GM18868 (cell line): Measurements from ENCODE around the gene AKAP11.
A peak's percentile ranks its signal among the peaks of the same experiment; 100 is the strongest.

ENCODE experiments used
- ATAC-seq: cut with Tn5 transposase; IDR thresholded peaks from one replicate; pipeline ENCODE4 v1.9.1; 2021; ENCODE audit warnings: mild to moderate bottlenecking, moderate library complexity; ENCODE audit not compliant: unreplicated experiment

Gene AKAP11

DNA sequence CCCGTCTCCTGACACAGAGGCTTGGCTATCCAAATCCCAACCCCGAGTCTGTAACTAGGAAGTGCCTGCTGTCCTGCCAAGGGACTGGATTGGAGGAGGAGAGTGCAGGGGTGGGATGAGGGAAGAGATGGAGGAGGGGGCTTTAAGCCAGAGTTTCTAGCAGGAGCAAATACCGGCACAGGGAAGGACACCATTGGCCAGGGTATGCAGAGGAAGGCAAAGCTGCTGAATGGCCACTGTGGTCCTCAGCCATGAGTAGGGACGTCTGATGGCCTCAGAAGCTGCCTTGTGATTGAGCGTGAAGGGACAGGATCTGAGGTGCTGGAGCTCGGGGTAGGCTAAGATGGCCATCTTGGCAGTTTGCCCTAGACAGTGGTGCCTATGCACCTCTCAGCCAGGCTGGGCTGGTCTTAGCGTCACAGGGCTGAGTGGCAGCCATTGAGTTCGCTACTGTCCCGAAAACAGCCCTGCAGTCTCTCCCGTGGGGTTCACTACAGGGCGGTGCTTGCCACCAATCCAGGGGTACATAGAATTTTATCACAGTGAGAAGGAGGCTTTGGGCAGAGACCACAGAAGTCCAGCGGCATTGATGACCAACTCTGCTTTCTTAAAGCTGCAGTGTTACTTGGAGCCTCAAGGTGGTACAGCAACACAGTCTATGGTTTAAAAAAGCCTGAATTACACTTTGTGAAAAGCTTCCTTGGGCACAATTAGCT is 61.8 kb downstream of the AKAP11 start:
- ATAC-seq, result peak; percentile 93

DNA sequence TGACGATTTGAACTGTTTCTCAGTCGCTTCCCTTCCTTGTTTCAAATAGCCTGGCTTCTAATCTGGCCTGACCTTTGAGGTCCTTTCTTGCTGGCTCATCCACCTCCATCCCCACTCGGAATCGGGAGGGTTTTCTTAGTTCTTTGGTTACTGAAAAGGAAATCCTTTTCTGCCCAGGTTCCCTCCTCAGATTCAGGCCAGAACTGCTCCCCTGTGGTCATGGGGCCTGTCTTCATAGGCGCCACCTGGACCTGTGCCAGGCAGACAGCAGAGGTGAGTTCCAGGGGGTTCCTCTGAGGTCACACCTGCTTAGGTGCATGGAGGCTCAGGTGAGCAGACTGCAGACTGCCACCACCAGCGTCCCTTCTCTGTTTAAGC is 62.4 kb downstream of the AKAP11 start:
- peak; percentile 52 for ATAC-seq

DNA sequence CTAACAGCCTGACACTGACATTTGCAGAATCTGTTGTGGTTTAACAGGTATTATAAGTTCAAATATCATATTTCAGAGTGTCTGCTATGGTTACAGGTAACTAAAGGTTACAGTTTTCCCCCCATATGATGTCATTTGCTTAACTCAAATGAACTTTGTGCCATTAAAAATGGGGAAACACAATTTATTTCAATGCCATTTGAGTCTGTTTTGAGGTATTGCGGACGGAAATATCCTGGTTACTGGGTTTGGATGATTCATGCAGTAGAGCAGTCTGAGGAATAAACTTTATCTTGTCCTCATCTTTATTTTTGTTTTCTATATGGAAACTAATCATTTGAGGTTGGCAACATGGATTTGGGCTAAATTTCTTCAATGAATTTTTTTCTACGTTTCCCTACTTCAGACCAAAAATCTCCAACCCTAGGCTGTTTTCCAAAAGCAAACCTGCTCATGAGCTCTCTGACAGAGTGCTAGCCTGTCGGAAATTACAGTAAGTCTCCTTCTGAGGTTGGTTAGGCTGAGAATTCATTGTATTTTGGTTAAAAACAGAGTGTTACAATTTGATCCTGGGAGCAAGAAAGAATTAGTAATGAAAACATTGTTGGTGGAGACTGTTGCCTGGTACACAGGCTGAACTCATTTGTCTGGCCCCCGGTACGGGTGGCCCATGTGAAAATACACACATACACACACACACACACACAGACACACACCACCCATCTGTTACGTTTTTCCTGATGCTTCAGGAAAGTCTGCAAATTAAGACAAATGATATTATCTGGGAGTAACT is 66.1 kb downstream of the AKAP11 start:
- ATAC-seq, result no peak

DNA sequence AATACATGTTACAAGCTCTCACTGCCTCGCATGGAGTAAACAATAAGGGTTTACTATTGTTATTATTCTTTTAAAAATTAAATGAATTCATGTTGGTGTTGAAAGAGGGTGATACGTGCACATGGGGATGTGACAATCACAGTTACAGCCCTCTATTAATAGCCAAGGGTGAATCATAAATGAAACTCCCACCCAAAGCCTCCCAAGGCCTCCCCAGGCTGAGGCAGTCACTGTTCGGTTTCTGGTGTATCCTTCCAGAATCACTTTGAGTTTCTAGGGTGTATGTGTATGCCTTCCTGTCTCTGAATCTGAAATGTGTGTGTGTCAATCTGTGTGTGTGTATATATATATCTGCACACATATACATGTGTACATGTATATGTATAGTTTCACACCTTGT is 73.4 kb downstream of the AKAP11 start:
- ATAC-seq, result peak; percentile 80

DNA sequence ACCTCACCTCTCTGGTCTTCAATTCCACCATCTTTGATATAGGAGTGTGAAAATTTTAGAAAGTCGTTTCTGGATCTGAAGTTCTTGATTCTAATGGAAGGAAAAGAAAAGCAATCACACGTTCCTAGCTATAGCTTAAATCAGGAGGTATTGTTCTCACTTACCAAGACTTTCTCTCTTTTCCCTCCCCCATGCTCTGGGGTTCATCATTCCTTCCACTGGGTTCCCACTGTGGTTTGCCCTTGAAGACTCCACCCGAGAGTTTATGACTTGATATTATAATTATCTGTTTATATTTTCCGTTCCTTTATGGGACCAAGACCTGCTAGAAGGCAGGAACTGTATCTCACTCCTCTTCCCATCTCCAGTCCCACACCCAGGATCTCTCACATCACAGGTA is 76.6 kb downstream of the AKAP11 start:
- ATAC-seq, result no peak

DNA sequence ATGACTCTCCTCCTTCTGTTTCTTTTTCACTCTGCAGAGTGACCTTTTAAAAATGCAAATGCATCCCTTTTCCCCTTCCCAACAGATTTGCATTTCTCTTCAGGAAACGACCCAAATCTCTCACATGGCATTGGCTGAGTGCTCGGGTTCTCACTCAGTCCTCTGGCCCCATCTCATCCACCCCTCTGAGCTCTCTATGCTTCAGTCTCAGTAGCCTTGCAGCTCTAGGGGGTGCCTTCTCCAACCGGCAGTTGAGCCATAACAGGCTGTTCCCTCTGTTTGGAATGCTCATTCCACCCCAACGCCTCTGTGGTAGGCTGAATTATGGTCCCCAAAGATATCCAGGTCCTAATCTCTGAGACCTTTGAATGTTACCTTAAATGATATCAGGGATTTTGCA is 78.2 kb downstream of the AKAP11 start:
- no peak for ATAC-seq

DNA sequence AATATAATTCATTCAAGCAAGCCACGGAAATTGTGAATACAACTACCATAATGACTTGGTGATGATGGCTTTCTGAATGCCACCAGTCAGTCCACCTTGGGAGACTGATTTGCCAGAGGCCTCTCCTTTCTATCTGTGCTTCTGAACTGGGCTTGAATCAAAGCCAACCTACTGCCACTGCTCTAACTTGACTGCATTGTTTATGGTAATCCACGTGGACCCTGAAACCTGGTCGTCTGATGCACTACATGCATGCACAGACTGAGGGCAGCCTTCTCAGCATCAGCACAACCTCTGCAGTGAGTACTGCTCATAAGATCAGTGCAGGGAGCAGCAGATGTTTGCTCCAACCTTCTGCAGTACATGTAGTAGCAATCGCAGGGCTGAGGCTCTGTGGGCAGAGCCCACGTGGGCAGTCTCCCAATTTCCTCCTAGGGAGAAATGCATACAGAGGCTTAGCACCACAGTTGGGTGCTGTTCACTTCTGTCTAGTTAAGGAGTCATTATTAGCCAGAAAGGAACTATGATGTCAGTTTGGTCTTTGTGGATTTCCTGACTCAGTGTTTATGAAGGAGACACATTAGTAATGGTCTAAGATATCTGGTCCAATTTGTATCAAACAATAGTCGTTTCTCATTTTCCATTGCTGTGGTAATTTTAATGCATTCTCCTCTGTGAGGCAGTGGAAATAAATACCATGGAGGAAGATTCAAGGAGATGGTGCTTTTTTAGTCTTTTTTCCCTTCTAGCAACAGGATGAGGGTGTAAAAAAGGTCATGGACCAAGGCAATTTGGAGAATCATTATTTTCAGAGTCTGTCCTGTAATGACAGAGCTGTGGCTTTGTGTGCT is 82.5 kb downstream of the AKAP11 start:
- ATAC-seq, result peak; percentile 86

DNA sequence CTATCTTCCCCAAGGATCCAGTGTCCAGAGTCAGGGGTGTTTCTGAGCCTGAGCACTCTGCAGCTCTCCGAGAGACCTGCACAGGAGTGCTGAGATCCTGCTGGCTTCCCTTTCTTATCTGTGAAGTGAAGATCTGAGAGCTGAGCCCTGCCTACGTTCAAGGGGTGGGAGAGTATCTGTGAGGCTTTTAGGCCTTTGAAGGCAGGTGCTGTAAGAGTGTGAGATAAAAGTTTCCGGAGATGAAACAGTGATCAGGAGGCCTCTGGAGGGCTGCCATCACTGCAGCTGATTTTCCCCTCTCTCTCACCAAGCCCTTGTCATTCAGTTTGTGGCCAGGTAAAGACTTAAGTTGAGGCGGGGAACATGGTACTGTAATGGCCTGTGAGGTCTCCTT is 83.1 kb downstream of the AKAP11 start:
- no peak for ATAC-seq

DNA sequence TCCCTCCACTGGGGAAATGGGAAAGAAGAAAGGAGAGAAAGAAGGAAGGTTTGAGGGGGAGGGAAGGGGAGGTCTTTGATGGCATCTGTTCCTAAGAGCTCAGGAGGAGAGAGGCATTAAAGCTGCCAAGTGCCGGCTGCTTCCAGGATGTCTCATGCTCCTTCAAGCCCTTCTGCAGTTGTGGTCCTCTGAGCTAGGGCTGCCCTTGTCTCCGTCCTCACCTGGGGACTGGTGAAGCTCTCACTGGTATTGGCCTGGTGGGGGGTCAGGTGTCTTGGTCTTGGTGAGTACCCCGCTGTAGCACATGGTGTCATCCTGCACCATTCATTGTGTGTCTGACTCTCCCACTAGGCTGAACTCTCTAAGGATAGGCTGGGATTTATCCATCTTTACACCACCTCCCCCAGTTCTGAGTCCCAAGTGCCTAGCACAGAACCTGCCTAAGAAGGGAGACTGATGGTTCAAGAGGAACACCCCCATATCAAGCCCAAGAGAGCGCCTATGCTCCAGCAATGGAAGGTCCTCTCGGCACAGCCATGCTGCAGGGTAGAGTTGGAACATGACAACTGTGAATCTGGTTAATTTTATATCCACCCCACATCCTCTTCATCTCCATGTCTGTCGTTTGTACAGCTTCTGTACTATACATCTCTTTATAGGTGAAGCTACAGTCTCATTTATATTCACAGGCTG is 83.7 kb downstream of the AKAP11 start:
- ATAC-seq, result no peak

DNA sequence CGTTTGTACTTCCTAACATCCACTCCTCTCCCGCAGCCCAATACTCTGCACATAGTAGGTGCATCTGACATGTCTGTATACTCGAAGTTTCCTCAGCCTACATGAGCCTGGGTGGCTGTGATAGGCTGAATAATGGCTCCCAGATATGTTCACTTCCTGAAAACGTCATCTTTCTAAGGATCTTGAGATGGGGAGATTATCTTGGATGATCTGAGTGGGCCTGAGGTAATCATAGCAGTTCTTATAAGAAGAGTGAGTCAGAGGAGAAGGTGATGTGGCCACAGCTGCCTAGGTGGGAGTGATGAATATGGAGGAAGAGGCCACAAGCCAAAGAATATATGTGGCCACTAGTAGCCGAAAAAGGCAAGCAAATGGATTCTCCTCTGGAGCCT is 84.2 kb downstream of the AKAP11 start:
- ATAC-seq, result no peak

DNA sequence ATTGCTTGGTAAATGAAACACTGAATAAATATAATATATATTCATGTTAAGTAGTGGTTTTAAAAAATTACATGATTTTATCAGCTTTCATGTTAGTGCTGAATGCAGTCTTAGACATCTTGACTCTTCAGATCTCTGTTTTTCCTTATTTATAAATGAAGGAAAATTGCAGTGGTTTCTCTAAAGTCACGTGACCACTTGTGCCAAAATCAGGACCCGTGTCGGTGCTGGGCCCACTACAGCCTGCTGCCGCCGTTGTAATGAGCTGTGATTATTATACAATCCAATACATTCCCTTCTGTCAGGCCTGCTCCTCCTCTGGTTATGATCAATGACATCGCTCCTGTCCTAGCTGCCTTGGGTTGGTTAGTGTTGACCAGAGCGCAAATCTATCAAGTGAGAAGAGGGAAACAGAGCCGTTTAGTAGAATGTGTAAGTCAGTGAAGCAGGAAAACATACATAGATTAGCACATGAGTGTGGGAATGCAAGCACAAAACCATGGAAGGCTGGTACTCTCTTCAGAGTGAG is 88.2 kb downstream of the AKAP11 start:
- no peak for ATAC-seq

DNA sequence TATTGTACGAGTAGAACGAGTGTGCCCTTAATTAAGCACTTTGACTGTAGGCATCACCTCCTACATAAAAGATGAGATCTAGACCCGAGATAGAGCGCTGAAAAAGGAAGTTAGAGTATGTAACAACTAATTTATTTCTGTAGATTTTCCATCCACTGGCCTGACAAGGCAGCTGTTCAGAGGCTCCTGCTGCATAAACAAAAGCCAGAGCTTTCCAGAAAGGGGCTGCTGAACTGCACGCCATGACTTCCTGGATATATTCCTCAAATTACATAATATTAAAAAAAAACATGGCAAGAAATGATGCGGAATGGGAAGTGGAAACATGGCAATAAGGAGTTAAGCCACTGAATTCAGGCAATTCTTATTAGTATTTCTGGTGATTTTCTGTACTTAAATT is 89.7 kb downstream of the AKAP11 start:
- ATAC-seq, result no peak

DNA sequence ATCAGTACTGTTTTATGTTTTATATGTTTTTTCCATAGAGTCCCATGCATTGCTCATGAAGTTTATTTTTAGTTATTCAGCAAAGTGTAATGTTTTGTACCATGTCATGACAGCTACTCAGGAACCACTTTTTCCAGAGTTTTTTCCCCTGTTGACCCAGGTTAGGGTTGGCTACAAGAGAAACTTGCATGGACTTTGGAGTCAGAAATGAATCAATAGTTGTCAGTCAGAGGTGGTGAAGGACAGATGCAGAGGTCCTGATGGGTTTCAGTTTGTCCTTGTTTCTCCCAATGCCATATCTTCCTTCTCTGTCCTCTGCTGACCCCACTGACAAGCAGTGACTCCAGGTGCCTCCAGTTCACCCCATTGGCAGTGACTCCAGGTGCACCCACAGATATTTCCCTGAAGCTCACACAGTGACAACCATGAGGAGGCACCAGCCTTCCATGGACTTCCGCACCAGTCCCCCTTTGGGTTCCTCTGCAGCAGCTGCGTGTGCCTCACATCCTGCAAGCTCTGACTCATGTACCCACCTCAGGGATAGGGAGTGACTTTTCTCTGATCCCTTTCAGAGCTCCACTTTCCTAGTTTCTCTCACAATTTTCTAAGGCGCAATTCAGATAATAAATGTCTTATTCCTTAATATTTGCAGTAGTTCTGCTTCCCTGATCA is 92.1 kb downstream of the AKAP11 start:
- no peak for ATAC-seq

DNA sequence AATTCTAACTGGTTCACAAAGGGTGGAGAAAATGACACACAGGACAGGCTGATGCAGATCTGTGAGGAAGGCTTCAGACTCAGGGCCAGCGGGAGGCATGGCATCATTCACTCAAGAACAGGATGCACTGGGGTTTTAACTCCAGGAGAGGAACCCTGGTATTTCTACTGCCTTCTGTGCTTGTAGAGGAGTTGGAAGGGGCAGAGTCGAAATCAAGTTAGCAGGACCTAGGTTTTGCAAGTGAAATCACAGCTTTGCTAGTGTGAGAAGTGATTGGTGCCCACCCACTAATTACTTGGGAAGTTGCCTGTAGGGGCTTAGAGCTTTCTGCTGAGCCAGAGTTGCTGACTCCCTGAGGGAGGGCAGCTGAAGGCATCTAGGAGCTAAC is 92.7 kb downstream of the AKAP11 start:
- no peak for ATAC-seq

DNA sequence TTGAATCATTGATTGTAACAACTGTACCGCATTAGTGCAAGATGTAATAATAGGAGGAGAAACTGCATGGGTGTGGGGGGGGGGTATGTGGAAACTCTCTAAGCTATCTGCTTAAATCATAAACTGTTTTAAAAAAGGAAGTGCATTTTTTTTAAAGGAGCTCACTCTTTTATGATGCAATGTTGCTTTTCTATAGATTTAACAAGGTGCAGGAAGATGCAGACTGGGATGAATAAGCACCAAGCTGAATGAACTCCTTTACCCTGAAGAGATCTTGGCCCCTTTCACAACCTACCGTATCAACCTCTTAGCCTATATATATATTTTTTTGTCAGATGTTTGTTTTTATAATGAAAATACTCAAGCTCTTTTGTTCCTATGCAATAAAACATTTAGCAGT is 95.9 kb downstream of the AKAP11 start:
- ATAC-seq, result no peak

DNA sequence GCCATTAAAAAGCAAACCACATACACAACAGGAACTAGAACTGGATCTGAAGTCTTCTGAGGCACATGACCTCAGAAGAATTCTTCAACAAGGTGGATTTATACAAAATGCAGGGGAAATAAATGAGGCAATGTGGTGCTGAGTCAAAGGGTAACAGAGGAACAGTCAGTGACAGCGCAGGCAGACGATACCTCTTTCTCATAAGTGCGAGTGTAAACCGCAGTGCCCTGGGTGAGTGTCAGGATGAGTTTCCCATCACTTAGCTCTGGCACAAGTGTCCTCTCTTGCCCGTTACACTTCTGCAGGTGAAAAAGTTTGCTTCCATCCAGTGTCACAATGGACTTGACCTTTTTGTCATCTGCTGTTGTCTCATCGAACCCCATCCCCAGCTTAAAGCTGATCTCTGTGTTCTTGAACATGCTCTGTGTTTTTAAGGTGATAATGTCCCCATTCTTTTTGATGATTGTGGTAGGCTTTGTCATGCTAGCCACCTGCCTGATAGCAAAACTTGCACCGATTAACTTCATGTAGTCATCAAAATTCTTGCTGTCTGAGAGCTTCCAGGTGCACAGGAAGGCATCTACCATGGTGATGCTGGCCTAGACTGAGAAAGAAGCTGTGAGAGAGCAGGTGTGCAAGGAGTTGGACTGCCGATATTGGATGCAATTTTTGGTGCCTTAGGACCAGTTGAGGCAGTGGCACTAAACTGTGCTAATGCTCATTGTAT is 97.3 kb downstream of the AKAP11 start:
- ATAC-seq, result no peak

DNA sequence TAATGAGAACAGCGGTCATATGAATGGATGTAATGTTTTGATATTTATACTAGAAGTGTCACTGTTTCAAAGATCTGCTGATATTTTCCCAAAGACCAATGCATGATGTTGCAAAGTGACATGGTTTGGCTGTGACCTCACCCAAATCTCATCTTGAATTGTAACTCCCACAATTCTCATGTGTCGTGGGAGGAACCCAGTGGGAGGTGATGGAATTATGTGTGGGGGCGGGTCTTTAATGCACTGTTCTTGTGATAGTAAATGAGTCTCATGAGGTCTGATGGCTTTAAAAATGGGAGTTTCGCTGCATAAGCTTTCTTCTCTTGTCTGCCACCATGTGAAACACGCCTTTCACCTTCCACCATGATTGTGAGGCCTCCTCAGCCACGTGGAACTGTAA is 98.3 kb downstream of the AKAP11 start:
- ATAC-seq, result no peak
